CD4-positive, alpha-beta T cell treated with Interleukin-2 at 100 ng/mL for 4 hours (primary cell): Measurements from ENCODE around the gene KLHL36.

Experiments used
- DNase-seq: peaks from one replicate; pipeline ENCODE4 v3.0.0-alpha.2; 2020; ENCODE audit warnings: low spot score

The KLHL36 gene

DNA sequence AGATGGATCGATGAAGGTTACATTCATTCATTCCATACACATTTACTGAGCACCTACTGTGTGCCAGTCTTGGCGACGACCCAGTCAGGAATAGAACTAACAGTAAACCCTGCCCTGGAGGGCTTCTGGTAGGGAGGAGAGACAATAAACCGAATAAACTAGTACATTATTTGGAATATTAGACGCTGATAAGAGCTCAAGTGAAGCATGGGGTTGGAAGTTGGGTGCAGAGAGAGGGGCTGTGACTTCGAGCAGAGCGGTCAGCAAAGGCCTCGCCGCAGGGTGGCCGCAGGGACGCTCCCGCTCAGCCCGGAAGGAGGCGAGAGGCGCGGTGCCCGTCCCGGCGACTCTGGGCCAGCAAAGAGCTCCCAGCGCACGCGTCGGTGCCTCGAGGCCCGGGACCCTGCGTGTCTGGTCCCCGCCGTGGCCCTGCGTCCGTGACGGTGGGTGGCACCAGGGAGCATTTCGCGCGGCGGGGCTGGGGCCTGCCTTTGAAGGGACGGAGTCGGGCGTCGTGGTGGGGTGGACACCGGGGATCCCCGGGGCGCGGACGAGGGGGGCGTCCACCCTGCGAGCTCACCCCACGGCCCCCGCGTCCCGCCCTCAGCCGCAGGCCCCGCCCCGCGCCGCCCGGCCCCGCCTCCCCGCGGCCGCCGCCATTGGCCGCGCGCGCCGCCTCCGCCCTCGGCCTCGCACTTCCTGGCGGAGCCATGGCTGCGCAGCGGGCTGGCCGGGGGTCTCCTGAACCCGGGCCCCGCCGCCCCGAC, at the start of gene KLHL36:
Gene KLHL36 (plus strand): TSS at position 684 of the 767 bp plus-strand sequence. CDS start 2,357 bp downstream, outside the sequence.
- peak; percentile 67 for DNase-seq

DNA sequence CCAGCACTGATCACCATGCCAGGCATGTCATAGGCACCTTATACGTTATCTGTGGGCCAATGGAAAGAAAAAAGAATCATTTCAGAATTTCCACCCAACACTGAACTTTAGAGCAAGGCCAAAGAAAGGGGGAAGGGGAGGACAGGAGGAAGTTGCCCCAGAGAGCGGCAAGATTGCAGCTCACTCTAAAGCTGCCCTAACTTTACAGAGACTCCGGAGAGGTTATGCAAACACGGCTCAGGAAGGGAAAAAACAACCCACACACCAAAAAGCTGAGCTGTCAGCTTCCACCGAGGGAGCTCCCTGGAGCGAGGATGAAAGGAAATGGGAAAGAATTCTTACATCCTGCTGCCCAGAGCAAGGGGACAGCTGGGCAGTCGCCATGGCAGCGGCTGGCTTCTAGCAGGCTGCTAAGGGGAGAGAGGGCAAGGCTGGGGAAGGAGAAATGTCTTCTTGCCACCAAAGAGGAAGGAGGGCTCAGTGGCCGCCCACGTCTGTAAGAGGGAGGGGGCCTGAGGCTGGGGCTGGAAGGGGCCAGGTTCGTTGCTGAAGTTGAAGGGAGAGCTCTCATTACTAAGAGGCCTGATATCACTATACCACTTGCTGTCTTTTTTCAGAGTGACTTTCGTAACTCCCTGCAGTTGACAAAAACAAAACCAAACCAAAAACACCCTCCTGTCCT, 48.6 kb upstream of the KLHL36 start:
- DNase-seq, result peak; percentile 58

GRCh38 chr16:84600343-84601229, 47.7 kb upstream of the KLHL36 start:
- peak; percentile 72 for DNase-seq

- peak; percentile 57 for DNase-seq
These were observed 45.0 kb upstream of the KLHL36 start for GRCh38 chr16:84603140-84603816.

DNA sequence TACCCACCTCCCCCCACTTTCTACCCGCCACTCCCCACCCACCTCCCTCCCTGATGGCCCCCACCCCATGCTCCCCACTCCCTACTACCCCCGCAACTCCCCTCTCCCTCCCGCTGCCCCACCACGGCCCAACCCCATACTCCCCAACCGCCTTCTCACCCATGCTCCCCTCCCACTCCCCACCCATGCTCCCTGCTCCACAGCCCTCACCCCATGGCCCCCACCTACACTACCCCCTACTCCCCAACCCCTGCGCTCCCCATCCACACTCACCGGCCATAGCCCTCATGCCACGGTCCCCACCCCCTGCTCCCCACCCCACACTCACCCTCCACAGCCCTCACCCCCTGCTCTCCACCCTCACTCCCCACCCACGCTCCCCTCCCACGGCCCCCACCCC, 44.4 kb upstream of the KLHL36 start:
- DNase-seq, result no peak

- DNase-seq, result no peak
These were observed 43.8 kb upstream of the KLHL36 start for GRCh38 chr16:84604477-84605013.

DNA sequence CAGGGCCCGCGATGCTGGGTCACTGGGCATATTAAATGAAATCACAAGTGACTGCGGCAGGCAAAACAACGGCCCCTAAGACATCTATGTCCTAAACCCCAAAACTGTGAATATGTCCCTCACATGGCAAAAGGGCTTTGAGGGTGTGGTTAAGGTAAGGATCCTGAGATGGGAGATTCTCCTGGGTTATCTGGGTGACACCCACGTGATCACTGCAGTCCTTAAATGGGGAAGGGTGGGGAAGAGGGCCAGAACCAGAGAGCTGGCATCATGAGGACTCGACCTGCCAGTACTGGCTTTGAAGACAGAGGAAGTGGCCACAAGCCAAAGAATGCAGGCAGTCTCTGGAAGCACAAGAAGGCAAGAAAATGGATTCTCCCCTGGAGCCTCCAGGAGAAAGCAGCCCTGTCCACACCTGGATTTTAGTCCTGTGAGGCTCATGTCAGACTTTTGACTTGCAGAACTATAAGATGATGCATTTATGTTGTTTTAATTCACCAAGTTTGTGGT, 42.9 kb upstream of the KLHL36 start:
- DNase-seq, result no peak

GRCh38 chr16:84606081-84606875, 42.0 kb upstream of the KLHL36 start:
- no peak for DNase-seq

GRCh38 chr16:84607061-84607460, 41.2 kb upstream of the KLHL36 start:
- DNase-seq, result no peak

DNA sequence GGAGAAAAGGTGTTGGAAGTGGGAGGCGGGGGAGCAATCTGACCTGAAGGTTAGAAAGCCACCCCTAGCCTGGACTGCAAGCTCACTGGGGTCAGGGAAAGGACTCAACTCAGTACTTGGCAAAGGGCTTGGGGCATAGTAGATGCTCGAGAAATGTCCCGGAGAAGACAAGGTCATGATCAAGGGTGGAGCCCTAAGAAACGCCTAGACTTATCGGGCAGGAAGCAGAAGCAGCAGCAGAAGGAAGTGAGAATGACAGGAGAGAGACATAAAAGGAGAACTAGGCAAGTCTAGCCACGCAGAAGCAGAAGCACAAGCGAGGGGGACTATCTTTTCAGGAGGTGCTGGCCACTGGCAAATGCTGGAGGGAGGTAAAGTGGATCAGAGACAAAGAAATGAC, 40.6 kb upstream of the KLHL36 start:
- DNase-seq, result peak; percentile 57

- peak; percentile 66 for DNase-seq
These were observed 40.0 kb upstream of the KLHL36 start for GRCh38 chr16:84608282-84608681.

GRCh38 chr16:84609563-84610177, 38.6 kb upstream of the KLHL36 start:
- no peak for DNase-seq

- no peak for DNase-seq
These were observed 37.9 kb upstream of the KLHL36 start for GRCh38 chr16:84610376-84610775.

DNA sequence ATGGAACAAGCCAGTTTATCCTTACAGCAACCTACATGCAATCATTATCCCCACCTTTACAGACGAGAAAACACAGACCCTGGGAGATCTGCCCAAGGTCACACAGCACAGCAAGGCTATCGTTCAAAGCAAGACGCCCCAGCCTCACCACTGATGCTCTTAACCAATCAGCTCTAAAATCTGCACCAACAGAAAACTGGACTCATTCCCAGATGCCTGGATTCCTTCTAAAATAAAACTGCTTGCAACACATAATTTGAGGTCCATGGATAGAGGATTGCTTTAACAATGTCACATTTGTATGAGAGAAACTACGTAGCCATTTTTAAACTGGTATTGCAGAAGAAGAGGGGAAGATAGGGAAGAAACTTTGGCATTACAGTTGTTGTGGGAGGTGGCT, 37.3 kb upstream of the KLHL36 start:
- DNase-seq, result no peak

- no peak for DNase-seq
These were observed 35.6 kb upstream of the KLHL36 start for GRCh38 chr16:84612686-84613085.

DNA sequence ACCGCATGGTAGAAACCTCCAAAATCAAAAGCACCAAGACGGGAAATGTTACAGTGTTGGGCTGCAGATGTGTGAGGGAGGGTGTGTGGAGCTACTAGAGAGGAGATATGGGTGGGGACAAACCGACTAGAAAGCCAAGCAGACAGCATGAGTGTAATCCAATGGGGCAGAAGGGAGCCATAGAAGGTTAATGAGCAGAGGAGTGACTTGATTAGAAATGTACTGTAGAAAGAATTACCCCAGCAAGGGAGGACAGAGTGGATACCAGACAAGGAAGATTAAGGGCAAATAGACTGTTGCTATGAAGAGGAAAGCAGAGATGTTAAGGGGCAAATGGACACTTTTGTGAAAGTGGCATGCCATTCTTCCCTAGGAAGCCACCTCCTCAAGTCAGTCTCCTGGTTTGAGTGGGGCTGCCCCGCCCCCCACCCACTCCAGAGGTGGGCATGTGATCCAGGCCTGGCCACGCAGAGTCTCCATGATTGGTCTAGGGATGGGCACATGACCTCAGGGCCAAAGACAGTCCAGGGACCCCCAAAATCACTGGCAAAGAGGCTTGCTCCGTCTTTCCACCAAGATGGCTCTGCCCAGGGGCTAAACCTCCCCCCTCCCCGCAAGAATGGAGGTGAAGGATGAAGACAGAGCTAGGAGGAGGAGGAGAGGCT, 34.8 kb upstream of the KLHL36 start:
- no peak for DNase-seq

DNA sequence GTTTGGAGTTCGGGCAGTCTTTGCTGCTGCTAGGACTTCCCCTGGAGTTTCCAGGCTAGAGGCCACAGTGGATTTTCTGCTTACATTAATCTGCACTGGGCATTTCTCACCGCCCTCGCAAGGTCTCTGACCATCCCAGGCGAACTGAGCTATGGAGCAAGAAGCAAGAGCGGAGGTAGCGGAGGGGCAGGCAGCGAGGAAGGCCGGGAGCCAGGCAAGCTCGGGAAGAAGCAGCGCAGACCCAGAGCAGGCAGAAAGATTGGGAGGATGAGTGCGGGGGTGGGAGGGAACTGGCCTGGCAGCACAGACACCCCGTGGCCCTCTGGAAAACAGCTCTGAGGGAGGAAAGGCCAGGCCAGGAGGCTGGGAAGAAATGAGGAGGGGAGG, 34.2 kb upstream of the KLHL36 start:
- DNase-seq, result no peak

- DNase-seq, result no peak
These were observed 33.7 kb upstream of the KLHL36 start for GRCh38 chr16:84614623-84614967.

- no peak for DNase-seq
These were observed 33.1 kb upstream of the KLHL36 start for GRCh38 chr16:84614968-84615813.
